Nephron (organoid): ENCODE data around the gene CSMD2.

ENCODE experiments used
- H3K27ac Mint-ChIP-seq, 3 experiments: 2 replicates each; pipeline ENCODE4 v1.8.0; 2020; ENCODE audit warnings: mixed read lengths in 3 of 3, mild to moderate bottlenecking in 2 of 3, moderate library complexity in 1 of 3
- H3K27me3 Mint-ChIP-seq: 2 replicates; pipeline ENCODE4 v1.8.0; 2021; ENCODE audit warnings: low read depth, mild to moderate bottlenecking, moderate library complexity, mixed read lengths
- H3K36me3 Mint-ChIP-seq: 2 replicates; pipeline ENCODE4 v1.8.0; 2020; ENCODE audit warnings: low read depth, mixed read lengths
- H3K4me1 Mint-ChIP-seq: 2 replicates; pipeline ENCODE4 v1.8.0; 2020; ENCODE audit warnings: mixed read lengths
- H3K4me3 Mint-ChIP-seq, 3 experiments: 2 replicates each; pipeline ENCODE4 v1.8.0; 2020; ENCODE audit warnings: mild to moderate bottlenecking in 3 of 3, mixed read lengths in 3 of 3, moderate library complexity in 2 of 3
- H3K9me3 Mint-ChIP-seq: 2 replicates; pipeline ENCODE4 v1.8.0; 2020; ENCODE audit warnings: mixed read lengths
- CTCF ChIP-seq, 3 experiments: fragments of 200-600 bp; sonication (generic); IDR thresholded peaks; one replicate each; pipeline ENCODE4 v1.5.0; 2021; ENCODE audit warnings: antibody characterized with exemption in 3 of 3; ENCODE audit not compliant: unreplicated experiment in 3 of 3

CSMD2 gene

DNA sequence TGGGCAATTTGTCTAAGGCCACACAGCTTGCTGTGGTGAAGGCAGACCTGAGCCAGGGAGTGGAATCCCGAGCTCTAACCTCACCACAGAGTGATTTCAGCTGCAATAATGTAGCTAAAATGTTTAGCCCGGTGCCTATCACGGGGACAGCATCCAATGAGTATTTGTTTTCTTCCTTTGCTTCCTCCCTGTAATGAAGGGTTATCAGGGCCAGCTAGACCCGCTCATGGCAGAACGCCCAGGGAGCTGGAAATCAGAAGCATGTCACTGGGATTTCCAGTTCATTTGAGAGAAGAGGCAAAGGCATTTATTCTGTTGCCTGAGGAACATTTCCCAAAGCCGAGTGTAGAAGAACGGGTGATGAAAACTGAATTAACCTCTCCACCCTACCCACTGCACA lies 509.5 kb downstream of the CSMD2 start:
- Mint-ChIP-seq H3K27ac (no peak overlapping the region), H3K4me1 (no peaks in the 10 kb centered on the region), H3K9me3 (no peaks in the 10 kb centered on the region), H3K4me3 (no peak overlapping the region), H3K36me3 (no peaks in the 10 kb centered on the region), H3K27me3 (peaks cover 9% of the 10 kb centered on the region)
- no peak for TF ChIP-seq CTCF (IDR thresholded peaks at IDR 0.05; ENCODE audit: unreplicated experiment in 3 of 3)

DNA sequence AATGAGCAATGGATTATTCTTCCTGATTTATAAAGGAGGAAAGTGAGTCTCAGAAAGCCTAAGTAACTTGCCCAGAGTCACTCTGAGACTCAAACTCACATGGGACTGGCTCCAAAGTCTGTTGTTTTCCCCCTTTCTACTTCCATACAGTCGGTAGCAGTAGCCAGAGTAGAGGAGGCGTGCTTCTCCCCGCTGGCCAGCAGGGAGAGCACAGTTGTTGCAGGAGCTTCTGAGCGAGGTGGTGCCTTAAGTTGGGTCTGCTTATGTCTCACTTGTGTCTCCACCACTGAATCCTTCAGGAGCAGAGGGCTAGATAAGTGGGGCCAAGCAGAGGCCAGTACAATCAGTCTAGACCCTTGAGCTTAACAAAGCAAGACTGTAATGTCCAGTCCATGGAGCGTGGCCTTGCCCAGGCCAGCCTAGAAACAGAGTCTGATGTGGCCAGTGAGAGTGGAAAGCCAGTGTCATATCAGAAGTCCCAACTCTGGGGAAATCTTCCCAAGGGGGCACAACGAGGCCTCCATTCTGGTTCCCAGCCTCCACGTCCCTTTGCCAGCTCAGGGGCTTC lies 510.7 kb downstream of the CSMD2 start:
- no peak overlapping the region for H3K27ac Mint-ChIP-seq
- no peak overlapping the region for H3K4me3 Mint-ChIP-seq
- no peaks in the 10 kb centered on the region for H3K36me3 Mint-ChIP-seq
- TF ChIP-seq CTCF (IDR thresholded peaks at IDR 0.05; ENCODE audit: unreplicated experiment in 3 of 3) = peak; percentile 47 to 53 (median 50)
- H3K9me3 Mint-ChIP-seq = no peaks in the 10 kb centered on the region
- peaks cover 9% of the 10 kb centered on the region for H3K27me3 Mint-ChIP-seq
- H3K4me1 Mint-ChIP-seq = no peaks in the 10 kb centered on the region

GRCh38 chr1:33653226-33653625 lies 511.8 kb downstream of the CSMD2 start:
- no peak for TF ChIP-seq CTCF (IDR thresholded peaks at IDR 0.05; ENCODE audit: unreplicated experiment in 3 of 3)
- Mint-ChIP-seq H3K27ac (no peak overlapping the region), H3K9me3 (no peaks in the 10 kb centered on the region), H3K4me3 (no peak overlapping the region), H3K4me1 (no peaks in the 10 kb centered on the region), H3K27me3 (peaks cover 9% of the 10 kb centered on the region), H3K36me3 (no peaks in the 10 kb centered on the region)

GRCh38 chr1:33650708-33651107 lies 514.3 kb downstream of the CSMD2 start:
- Mint-ChIP-seq H3K27me3 (peaks cover 9% of the 10 kb centered on the region), H3K36me3 (no peaks in the 10 kb centered on the region), H3K27ac (no peak overlapping the region), H3K4me1 (no peaks in the 10 kb centered on the region), H3K9me3 (peaks cover 5% of the 10 kb centered on the region), H3K4me3 (no peak overlapping the region)
- TF ChIP-seq CTCF (IDR thresholded peaks at IDR 0.05; ENCODE audit: unreplicated experiment in 3 of 3) = no peak

GRCh38 chr1:33649759-33650158 lies 515.3 kb downstream of the CSMD2 start:
- Mint-ChIP-seq H3K4me3 (no peak overlapping the region), H3K27ac (no peak overlapping the region), H3K4me1 (no peaks in the 10 kb centered on the region), H3K27me3 (peaks cover 9% of the 10 kb centered on the region), H3K9me3 (peaks cover 5% of the 10 kb centered on the region), H3K36me3 (no peaks in the 10 kb centered on the region)
- TF ChIP-seq CTCF (IDR thresholded peaks at IDR 0.05; ENCODE audit: unreplicated experiment in 3 of 3) = no peak

- no peaks in the 10 kb centered on the region for H3K36me3 Mint-ChIP-seq
- peaks cover 17% of the 10 kb centered on the region for H3K27me3 Mint-ChIP-seq
Measured at GRCh38 chr1:33643216-33643615, 521.8 kb downstream of the CSMD2 start.

More at GRCh38 chr1:33643216-33643615, 521.8 kb downstream of the CSMD2 start:
- no peak overlapping the region for H3K4me3 Mint-ChIP-seq
- peaks cover 4% of the 10 kb centered on the region for H3K4me1 Mint-ChIP-seq
- no peak overlapping the region for H3K27ac Mint-ChIP-seq
- H3K9me3 Mint-ChIP-seq = peaks cover 5% of the 10 kb centered on the region
- TF ChIP-seq CTCF (IDR thresholded peaks at IDR 0.05; ENCODE audit: unreplicated experiment in 3 of 3) = no peak
